ES-I3 (cell line): ENCODE results near the gene HS6ST2.

Experiments
- H3K36me3 ChIP-seq: 2 replicates; pipeline ENCODE4 v1.6.1; 2013; ENCODE audit warnings: mild to moderate bottlenecking, low read length, control low read depth, moderate library complexity; ENCODE audit not compliant: insufficient read depth
- H3K4me1 ChIP-seq: 2 replicates; pipeline ENCODE4 v1.6.1; 2013; ENCODE audit warnings: mild to moderate bottlenecking, control low read depth, low read length; ENCODE audit not compliant: insufficient read depth
- H3K9ac ChIP-seq: 2 replicates; pipeline ENCODE4 v1.6.1; 2013; ENCODE audit warnings: low read depth, mild to moderate bottlenecking, low read length, moderate library complexity
- H3K9me3 ChIP-seq: 2 replicates; pipeline ENCODE4 v1.6.1; 2013; ENCODE audit warnings: mild to moderate bottlenecking, low read length, moderate library complexity; ENCODE audit not compliant: control insufficient read depth, insufficient read depth

Gene HS6ST2

DNA sequence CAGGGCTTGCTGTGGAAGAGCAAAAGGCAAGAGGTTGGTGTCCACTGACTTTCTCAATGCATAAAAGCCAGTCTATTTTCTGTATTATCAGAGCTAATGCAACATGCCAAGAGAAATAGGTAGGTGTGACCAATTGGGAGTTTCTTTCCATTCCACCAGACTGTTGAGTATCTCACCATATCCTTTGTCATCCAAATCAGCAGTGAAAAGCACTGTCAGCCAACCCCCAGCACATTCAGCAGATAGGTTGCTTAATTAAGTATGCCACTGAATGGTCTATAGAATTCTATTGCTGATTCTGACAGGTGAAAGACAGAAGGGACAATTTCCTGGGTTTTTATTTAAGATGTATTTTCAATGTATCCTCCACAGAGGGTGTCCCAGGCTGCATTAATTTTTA is 139.8 kb downstream of the HS6ST2 start:
- Histone ChIP-seq H3K9me3 (no peaks in the 10 kb centered on the region), H3K36me3 (no peaks in the 10 kb centered on the region), H3K9ac (no peak overlapping the region), H3K4me1 (peaks cover 38% of the 10 kb centered on the region)

DNA sequence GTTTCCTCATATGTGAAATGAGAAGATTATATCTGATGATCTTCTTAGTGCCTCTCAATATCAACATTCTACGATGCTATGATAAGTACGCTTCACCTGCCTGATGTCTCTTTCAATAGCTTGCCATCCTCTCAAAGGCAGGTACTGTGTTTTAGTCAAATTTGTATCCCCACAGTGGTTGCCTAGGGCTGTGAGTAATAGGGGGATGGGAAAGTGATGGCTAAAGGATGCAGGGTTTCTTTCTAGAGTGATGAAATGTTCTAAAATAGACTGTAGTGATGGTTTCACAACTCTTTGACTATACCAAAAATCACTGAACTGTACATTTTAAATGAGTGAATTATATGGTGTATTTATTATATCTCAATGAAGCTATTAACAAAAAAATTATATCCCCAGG is 142.8 kb downstream of the HS6ST2 start:
- no peaks in the 10 kb centered on the region for H3K36me3 ChIP-seq
- peaks cover 35% of the 10 kb centered on the region for H3K4me1 ChIP-seq
- no peaks in the 10 kb centered on the region for H3K9me3 ChIP-seq
- no peak overlapping the region for H3K9ac ChIP-seq

DNA sequence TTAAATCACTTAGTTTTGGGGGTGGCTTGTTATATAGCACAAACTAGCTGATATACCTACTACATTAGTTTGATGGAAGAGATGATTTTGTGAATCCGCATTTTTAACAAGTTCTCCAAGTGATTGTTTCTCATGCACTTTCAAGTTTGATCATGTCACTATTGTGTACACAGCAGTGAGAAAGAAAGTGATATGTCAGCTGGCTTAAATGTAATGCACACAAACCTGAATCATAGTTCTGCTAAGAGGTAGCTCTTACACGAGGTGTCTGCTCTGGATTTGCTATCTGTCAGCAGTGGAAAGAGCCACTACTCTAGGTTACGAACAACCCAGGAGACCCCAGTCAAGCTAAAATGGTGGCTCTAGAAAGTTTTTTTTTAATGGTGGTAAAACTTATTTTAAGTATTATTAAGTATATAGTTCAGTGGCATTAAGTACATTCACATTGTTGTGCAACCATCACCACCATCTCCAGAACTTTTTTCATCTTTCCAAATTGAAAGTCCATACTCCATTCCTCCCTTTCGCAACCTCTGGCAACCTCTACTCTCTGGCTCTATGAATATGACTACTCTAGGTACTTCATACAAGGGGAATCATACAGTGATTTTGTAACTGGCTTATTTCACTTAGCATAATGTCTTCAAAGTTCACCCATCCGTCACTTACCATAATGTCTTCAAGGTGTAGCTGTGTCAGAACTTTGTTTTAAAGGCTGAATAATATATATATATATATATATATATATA is 147.3 kb downstream of the HS6ST2 start:
- no peaks in the 10 kb centered on the region for H3K36me3 ChIP-seq
- H3K9me3 ChIP-seq, result no peaks in the 10 kb centered on the region
- H3K9ac ChIP-seq, result no peak overlapping the region
- no peaks in the 10 kb centered on the region for H3K4me1 ChIP-seq

DNA sequence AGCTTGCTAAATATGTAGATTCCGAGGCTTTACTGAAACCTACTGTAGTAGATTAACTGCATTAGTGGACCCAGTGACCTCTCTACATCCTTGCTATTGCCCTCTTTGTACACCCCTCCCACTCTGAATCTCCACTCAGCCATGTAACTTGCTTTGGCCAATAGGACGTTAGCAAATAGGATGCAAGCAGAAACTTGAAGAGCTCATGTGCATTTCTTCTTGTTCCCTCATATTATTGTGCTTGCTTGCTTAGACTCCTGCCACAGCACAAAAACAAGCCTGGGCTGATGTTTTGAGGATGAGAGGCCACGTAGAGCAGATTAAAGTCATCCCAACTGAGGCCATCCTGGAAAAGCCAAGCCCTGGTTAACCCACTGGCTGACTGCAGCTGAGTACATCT is 147.9 kb downstream of the HS6ST2 start:
- no peaks in the 10 kb centered on the region for H3K36me3 ChIP-seq
- no peaks in the 10 kb centered on the region for H3K9me3 ChIP-seq
- no peak overlapping the region for H3K9ac ChIP-seq
- no peaks in the 10 kb centered on the region for H3K4me1 ChIP-seq

DNA sequence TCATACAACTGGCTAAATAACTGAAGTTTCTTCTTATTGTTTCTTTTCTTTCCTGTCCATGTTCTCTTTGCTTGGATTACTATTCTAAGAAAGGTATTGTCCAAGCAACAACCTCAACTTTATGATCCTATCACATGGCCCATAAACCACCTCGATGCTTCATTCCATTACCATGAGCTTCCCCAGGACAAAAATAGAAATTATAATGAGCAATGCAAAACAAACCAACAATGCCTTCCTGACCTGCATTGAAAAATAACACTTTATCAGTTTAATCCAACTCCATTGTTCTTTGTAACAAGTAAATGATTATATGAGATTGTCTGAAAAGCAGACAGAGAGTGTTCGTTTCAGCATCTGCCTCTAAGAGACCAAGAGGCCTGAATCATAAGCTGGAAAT is 148.8 kb downstream of the HS6ST2 start:
- H3K9ac ChIP-seq, result no peak overlapping the region
- no peaks in the 10 kb centered on the region for H3K4me1 ChIP-seq
- no peaks in the 10 kb centered on the region for H3K36me3 ChIP-seq
- no peaks in the 10 kb centered on the region for H3K9me3 ChIP-seq

DNA sequence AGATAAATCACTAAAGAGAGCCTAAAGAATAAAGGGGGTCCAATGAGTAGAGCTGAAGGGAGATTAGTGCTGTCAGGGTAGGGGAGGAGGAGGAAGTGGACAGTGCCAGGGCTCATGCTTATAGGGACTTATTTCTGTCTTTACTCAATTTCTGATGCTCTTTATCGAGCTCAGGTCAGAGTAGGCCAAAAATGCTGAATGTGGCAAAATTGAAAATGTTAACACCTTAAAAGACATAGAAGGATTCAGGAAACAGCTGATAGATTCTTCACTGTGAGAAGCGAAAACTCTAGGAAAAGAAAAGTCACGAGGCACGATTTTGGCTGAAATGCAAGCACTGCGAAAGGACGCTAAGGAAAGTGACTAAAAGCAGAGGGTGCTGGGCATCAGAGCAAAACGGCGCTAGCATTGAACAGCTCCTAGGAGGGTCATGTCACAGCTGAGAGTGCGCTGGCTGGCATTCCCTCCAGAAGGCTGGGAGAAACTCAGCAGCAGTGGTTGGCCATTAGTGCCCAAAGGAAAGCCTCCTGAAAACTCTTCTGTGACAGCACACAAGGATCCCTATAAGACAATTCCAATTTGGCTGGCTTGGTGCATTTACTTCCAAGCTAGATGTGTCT is 150.9 kb downstream of the HS6ST2 start:
- no peaks in the 10 kb centered on the region for H3K9me3 ChIP-seq
- no peak overlapping the region for H3K9ac ChIP-seq
- no peaks in the 10 kb centered on the region for H3K36me3 ChIP-seq
- H3K4me1 ChIP-seq, result peaks cover 5% of the 10 kb centered on the region

DNA sequence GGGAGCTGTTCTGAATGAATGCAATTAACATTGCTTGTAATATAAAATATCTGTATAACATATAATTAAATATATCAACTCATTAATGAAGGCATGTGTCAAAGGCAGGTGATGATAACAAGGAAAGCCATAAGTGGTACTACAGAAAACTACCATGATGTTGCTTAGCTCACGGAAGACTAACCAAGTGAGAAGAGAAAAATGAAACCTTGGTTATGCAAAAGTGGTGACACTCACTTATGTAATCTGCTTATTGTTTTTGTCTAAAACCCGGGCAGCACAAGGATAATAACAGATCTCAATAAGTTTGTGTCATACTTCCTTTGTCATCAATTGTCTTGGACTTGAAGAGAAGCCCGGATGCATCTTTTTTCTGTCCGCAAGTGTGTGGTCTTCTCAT is 156.4 kb downstream of the HS6ST2 start:
- Histone ChIP-seq H3K36me3 (no peaks in the 10 kb centered on the region), H3K4me1 (peaks cover 7% of the 10 kb centered on the region), H3K9me3 (peaks cover 2% of the 10 kb centered on the region; the same call in 1 of the 2 replicates), H3K9ac (no peak overlapping the region)

DNA sequence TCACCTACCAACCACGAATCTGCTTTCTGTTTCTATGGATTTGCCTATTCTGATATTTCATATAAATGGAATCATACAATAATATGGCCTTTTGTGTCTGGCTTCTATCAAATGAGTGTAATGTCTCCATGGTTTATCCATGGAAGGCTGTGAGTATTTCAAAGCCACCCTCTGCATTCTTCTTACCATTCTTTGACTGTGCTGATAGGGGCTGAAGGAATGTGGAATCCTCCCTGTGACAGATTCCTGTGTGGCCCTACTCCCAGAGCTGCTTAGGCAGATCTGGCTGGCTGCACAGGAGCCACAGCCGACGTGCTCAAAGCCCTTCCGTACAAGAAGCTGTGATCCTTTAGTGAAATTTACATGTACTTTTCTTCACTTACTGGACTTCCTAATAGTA is 163.2 kb downstream of the HS6ST2 start:
- Histone ChIP-seq H3K9me3 (peaks cover 2% of the 10 kb centered on the region; the same call in 1 of the 2 replicates), H3K9ac (no peak overlapping the region), H3K4me1 (no peaks in the 10 kb centered on the region), H3K36me3 (no peaks in the 10 kb centered on the region)

DNA sequence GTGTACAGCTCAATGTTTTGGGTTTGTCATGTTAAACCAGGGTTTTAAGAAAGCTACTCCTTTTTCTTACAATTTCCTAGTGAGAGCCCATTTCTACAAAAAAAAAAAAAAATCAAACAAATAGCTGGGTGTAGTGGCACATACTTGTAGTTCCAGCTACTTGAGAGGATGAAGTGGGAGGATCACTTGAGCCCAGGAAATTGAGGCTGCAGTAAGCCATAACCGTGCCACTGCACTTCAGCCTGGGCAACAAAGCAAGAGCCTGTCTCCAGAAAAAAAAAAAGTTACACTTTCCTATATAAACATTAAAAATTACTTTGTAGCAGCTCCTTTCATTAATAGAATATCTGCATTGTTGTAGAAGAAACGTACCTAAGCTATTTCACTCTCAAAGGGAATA is 166.7 kb downstream of the HS6ST2 start:
- Histone ChIP-seq H3K9me3 (no peaks in the 10 kb centered on the region), H3K9ac (no peak overlapping the region), H3K4me1 (no peaks in the 10 kb centered on the region), H3K36me3 (no peaks in the 10 kb centered on the region)

DNA sequence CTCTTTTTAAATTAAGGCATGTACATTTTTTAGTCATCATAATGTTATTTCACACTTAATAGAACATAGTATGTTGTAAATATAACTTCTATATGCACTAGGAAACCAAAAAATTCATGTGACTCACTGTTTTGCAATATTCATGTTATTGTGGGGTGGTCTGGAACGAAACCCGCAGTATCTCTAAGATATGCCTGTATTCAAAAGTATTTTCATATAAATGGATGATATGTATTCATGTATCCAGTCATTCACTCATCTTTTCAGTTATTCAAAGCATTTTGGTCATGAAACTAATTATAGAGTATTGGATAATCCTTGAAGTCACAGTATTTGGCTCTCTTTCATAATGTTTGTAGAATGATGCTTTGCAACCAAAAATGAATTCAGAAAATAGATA is 168.1 kb downstream of the HS6ST2 start:
- Histone ChIP-seq H3K36me3 (no peaks in the 10 kb centered on the region), H3K9ac (no peak overlapping the region), H3K4me1 (no peaks in the 10 kb centered on the region), H3K9me3 (no peaks in the 10 kb centered on the region)

DNA sequence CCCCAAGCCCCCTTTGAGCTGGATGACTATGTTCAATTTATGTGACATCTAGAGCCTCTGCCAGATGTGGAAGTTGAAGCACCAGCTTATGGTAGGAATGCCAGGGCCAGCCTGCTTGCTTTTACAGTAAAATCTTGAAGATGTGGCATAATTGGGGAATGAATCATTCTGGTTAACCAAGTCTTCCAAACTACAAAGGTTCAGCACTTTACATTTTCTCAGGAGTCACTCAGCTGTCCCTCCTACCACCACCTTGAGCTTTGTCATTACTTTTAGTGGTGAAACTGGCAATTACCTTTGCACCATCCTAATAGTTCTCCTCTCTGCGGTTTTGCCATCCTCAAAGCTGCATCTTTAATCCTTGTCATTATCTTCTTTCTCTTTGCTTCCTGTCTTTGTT is 172.2 kb downstream of the HS6ST2 start:
- peaks cover 20% of the 10 kb centered on the region; the same call in 1 of the 2 replicates for H3K4me1 ChIP-seq
- H3K36me3 ChIP-seq, result no peaks in the 10 kb centered on the region
- no peaks in the 10 kb centered on the region for H3K9me3 ChIP-seq
- H3K9ac ChIP-seq, result no peak overlapping the region

DNA sequence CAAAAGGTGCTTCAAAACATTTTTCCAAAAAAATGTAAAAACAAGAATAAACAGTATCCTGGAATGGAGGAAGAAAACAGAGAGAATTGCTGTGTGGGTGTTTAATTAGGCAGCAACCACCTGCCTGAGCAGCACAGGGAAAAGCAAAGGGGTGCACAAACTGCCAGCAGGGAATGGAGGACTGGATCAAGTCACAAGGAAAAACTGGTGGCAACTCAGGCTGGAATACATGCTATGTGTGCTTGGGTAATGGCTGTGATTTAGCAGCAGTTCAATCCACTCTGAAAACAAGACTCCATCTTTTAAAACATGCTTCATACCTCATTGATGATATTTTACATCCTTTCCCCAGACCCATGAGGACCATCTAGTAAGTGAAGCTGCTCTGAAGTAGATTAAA is 179.5 kb downstream of the HS6ST2 start:
- Histone ChIP-seq H3K4me1 (peaks cover 31% of the 10 kb centered on the region), H3K9ac (no peak overlapping the region), H3K36me3 (no peaks in the 10 kb centered on the region), H3K9me3 (no peaks in the 10 kb centered on the region)

DNA sequence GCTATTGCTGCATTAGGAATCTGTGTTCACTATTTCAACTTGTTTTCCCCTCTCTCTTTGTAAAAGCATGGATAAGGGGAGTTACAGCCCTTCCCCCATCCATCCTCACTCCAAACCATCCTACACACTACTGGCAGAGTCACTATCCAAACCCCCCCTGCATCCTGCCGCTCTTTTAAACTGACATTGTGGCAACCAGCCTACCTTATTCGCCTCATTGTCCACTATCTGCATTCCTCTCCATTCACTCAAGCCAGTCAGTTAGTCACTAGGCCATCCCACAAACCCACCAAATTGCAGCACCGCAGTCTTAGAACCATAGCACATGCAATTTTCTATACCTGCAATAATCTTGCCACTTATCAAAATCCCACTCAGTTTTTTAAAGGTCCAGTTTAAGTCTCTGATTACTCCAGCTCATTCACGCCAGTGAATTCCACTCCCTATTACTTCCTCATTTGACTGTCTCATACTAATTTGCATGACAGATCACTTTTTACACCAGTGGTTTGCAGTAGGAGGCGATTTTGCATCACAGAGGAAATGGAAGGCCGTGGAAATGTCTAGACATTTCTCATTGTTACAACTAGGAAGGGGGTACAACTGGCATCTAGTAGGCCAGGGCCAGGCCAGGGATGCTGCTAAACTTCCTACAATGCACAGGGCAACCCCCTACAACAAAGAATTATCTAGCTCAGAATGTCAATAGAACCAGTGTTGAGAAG is 181.8 kb downstream of the HS6ST2 start:
- peaks cover 12% of the 10 kb centered on the region for H3K4me1 ChIP-seq
- no peaks in the 10 kb centered on the region for H3K9me3 ChIP-seq
- no peak overlapping the region for H3K9ac ChIP-seq
- H3K36me3 ChIP-seq, result no peaks in the 10 kb centered on the region

DNA sequence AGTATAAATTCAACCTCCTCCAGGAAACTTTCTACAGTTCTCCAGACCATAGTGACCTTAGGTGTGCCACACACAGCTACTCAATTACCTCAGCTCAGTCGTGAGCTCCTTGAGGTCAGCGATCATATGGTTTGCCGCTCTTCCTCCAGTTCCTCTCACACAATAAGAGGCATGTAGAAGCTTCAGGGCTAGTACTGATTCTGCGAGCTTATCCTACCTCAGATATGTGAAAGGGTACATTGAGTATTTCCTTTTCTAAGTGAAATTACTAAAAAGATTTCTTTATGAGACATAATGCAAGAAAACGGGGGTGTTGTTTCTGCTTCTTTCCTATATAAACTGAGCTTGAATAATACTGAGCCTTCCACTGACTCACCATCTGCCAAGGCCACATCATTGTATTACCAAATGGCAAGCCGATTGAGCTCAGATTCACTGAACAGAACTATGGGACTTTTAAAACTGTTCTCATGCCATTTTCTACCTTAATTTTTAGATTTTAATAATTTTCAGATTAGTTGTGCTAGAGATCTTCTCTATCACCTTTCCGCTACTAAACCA is 183.1 kb downstream of the HS6ST2 start:
- no peak overlapping the region for H3K9ac ChIP-seq
- H3K36me3 ChIP-seq, result no peaks in the 10 kb centered on the region
- no peaks in the 10 kb centered on the region for H3K9me3 ChIP-seq
- peaks cover 12% of the 10 kb centered on the region for H3K4me1 ChIP-seq
